C4-2B (cell line): ENCODE measurements around the gene KIT.

Experiments
- H3K27ac ChIP-seq: fragments of 450-650 bp; 2 replicates; pipeline ENCODE4 v1.5.1; 2017
- CTCF ChIP-seq: fragments of 450-650 bp; conservative IDR thresholded peaks from 2 replicates; pipeline ENCODE4 v1.5.1; 2017; ENCODE audit warnings: mild to moderate bottlenecking
- ZFX ChIP-seq: fragments of 450-650 bp; IDR thresholded peaks from 2 replicates; pipeline ENCODE4 v1.6.1; 2017

KIT gene

GRCh38 chr4:54723220-54723619 is 65.5 kb downstream of the KIT start:
- TF ChIP-seq CTCF (no peak), ZFX (no peak)
- H3K27ac ChIP-seq, result no peak overlapping the region

- no peak overlapping the region for H3K27ac ChIP-seq
- no peak for TF ChIP-seq ZFX
- TF ChIP-seq CTCF, result no peak
Measured at GRCh38 chr4:54723820-54724219, 66.1 kb downstream of the KIT start.

- H3K27ac ChIP-seq, result no peak overlapping the region
- TF ChIP-seq ZFX (no peak), CTCF (no peak)
Measured at GRCh38 chr4:54726907-54727306, 69.2 kb downstream of the KIT start.

GRCh38 chr4:54727346-54727745 is 69.6 kb downstream of the KIT start:
- H3K27ac ChIP-seq, result no peak overlapping the region
- no peak for TF ChIP-seq CTCF
- no peak for TF ChIP-seq ZFX

GRCh38 chr4:54728368-54728767 is 70.6 kb downstream of the KIT start:
- H3K27ac ChIP-seq, result no peak overlapping the region
- TF ChIP-seq CTCF (no peak), ZFX (no peak)

GRCh38 chr4:54729256-54729655 is 71.5 kb downstream of the KIT start:
- no peak overlapping the region for H3K27ac ChIP-seq
- no peak for TF ChIP-seq CTCF
- TF ChIP-seq ZFX, result no peak

- no peak overlapping the region for H3K27ac ChIP-seq
- TF ChIP-seq CTCF (no peak), ZFX (no peak)
Measured at GRCh38 chr4:54730581-54730980, 72.8 kb downstream of the KIT start.

- TF ChIP-seq ZFX (no peak), CTCF (no peak)
- no peak overlapping the region for H3K27ac ChIP-seq
Measured at GRCh38 chr4:54731552-54731951, 73.8 kb downstream of the KIT start.
